PFSK-1 (cell line): ENCODE data around the gene IL17D.

Experiments used
- POLR2AphosphoS5 ChIP-seq: IDR thresholded peaks from 2 replicates; pipeline ENCODE4 v1.6.1; 2012; ENCODE audit warnings: low read depth, mild to moderate bottlenecking, control low read depth, low read length, moderate library complexity
- SIN3A ChIP-seq: IDR thresholded peaks from 2 replicates; pipeline ENCODE4 v1.6.1; 2012; ENCODE audit warnings: mild to moderate bottlenecking, low read length, moderate library complexity, borderline replicate concordance; ENCODE audit not compliant: insufficient read depth
- TF ChIP-seq, protein P1 (sequence below), 2 experiments: IDR thresholded peaks; 2 replicates each; pipeline versions ENCODE4 v1.6.1 to v1.8.0; 2011 to 2012; ENCODE audit warnings: low read depth in 2 of 2, low read length in 2 of 2, control low read depth in 1 of 2, inconsistent platforms in 1 of 2, mild to moderate bottlenecking in 1 of 2, moderate library complexity in 1 of 2; ENCODE audit not compliant: insufficient read depth in 1 of 2

DNA sequence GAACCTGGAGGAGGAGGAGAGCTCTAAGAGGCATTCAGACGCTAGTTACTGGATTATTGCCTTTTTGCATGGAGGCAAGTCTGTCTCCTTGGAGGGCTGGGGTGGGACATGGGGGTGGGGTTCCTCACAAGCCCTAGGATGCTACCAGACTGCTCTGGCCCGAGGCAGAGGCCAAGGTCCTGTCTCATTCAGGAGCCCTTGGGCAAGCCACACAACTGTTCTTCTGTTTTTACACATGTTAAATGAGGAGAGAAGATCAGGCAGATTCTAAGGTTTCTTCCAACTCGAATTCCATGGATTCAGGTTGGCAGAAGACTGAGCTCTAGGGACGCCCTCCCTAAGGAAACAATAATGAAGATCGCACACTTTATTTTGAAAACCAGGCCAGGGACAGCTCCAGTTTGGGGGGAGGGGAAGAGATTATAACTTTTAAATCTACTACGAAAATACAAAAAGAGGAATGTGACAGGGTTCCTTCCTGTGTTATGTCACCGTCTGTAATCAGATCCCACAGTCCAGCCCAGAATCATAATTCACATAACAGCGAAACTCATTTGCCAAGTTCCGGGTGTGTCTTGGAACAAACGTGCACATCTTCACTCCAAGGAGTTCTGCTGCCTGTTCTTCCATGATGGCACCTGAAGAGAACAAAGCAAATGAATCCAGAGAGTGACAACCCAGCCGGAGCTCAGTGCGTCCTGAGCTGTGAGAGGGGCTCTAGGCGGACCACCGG is 25.2 kb downstream of the IL17D start:
- no peak for TF ChIP-seq SIN3A
- no peak for TF ChIP-seq POLR2AphosphoS5
- TF ChIP-seq, protein P1, sequence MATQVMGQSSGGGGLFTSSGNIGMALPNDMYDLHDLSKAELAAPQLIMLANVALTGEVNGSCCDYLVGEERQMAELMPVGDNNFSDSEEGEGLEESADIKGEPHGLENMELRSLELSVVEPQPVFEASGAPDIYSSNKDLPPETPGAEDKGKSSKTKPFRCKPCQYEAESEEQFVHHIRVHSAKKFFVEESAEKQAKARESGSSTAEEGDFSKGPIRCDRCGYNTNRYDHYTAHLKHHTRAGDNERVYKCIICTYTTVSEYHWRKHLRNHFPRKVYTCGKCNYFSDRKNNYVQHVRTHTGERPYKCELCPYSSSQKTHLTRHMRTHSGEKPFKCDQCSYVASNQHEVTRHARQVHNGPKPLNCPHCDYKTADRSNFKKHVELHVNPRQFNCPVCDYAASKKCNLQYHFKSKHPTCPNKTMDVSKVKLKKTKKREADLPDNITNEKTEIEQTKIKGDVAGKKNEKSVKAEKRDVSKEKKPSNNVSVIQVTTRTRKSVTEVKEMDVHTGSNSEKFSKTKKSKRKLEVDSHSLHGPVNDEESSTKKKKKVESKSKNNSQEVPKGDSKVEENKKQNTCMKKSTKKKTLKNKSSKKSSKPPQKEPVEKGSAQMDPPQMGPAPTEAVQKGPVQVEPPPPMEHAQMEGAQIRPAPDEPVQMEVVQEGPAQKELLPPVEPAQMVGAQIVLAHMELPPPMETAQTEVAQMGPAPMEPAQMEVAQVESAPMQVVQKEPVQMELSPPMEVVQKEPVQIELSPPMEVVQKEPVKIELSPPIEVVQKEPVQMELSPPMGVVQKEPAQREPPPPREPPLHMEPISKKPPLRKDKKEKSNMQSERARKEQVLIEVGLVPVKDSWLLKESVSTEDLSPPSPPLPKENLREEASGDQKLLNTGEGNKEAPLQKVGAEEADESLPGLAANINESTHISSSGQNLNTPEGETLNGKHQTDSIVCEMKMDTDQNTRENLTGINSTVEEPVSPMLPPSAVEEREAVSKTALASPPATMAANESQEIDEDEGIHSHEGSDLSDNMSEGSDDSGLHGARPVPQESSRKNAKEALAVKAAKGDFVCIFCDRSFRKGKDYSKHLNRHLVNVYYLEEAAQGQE (IDR thresholded peaks at IDR 0.05; ENCODE audit: insufficient read depth in 1 of 2, low read depth in 2 of 2, low read length in 2 of 2): no peak
